Measurements from ENCODE around the gene KCTD16. TPM values are rescaled to one million over a fixed set of nuclear protein-coding genes. Genes with fewer than 3 reads are reported as not detected.

Gene KCTD16
- polyA plus RNA-seq, 1 donor (not counting 4 experiments of a cell fraction or from before 2014, with no cell fraction given) = 0.04 TPM

GRCh38 chr5:144313147-144313726 is 142.6 kb downstream of the KCTD16 start:
- H2AFZ ChIP-seq (ENCODE audit: control insufficient read depth, low read length) = no peak overlapping the region
- H4K20me1 ChIP-seq (ENCODE audit: control insufficient read depth, extremely low read depth, insufficient read depth, low read length) = no peaks in the 10 kb centered on the region
- dilution Hi-C loops (cut with MboI; ENCODE audit: extremely low pct_ligation_motif_present, low sequenced_read_pairs) = no loop called here
- no peak overlapping the region for H3K4me3 ChIP-seq (ENCODE audit: control insufficient read depth in 2 of 3, extremely low read depth in 1 of 3, insufficient read depth in 2 of 3, low read depth in 1 of 3, low read length in 3 of 3)
- no peaks in the 10 kb centered on the region for H3K9me3 ChIP-seq (ENCODE audit: control insufficient read depth, low read depth, low read length)
- no peaks in the 10 kb centered on the region for H3K4me1 ChIP-seq (ENCODE audit: control insufficient read depth, extremely low read depth, insufficient read depth, low read length)
- H3K36me3 ChIP-seq (ENCODE audit: control insufficient read depth in 2 of 2, extremely low read depth in 1 of 2, insufficient read depth in 2 of 2, low read length in 2 of 2) = no peaks in the 10 kb centered on the region
- H3K9me1 ChIP-seq (ENCODE audit: control insufficient read depth, extremely low read depth, insufficient read depth, low read length) = no peaks in the 10 kb centered on the region
- H3K9ac ChIP-seq (ENCODE audit: control insufficient read depth, extremely low read depth, insufficient read depth, low read length) = no peak overlapping the region
- H3K27ac ChIP-seq (ENCODE audit: control insufficient read depth, insufficient read depth, low read length) = no peak overlapping the region
- H3K27me3 ChIP-seq (ENCODE audit: control insufficient read depth, extremely low read depth, insufficient read depth, low read length) = no peaks in the 10 kb centered on the region
- TF ChIP-seq CTCF (optimal IDR thresholded peaks at IDR 0.05 in 1 of 3, IDR thresholded peaks at IDR 0.05 in 1 of 3, conservative IDR thresholded peaks at IDR 0.05 in 1 of 3; ENCODE audit: extremely low read depth in 1 of 3, insufficient read depth in 2 of 3, low read length in 3 of 3) (no peak), EZH2 (IDR thresholded peaks at IDR 0.05; ENCODE audit: low read length) (no peak)
- FAIRE-seq (no peak), DNase-seq (ENCODE audit: low read depth, low spot score) (no peak)
- no peak overlapping the region for H3K4me2 ChIP-seq (ENCODE audit: control insufficient read depth, extremely low read depth, insufficient read depth, low read depth, low read length)
- H3K79me2 ChIP-seq (ENCODE audit: control insufficient read depth, insufficient read depth, low read length) = no peaks in the 10 kb centered on the region

- DNase-seq (ENCODE audit: low read depth, low spot score) (no peak), FAIRE-seq (no peak)
- H3K27me3 ChIP-seq (ENCODE audit: control insufficient read depth, extremely low read depth, insufficient read depth, low read length) = no peaks in the 10 kb centered on the region
- no peak overlapping the region for H2AFZ ChIP-seq (ENCODE audit: control insufficient read depth, low read length)
- no peaks in the 10 kb centered on the region for H3K36me3 ChIP-seq (ENCODE audit: control insufficient read depth in 2 of 2, extremely low read depth in 1 of 2, insufficient read depth in 2 of 2, low read length in 2 of 2)
- no peaks in the 10 kb centered on the region for H3K9me1 ChIP-seq (ENCODE audit: control insufficient read depth, extremely low read depth, insufficient read depth, low read length)
- H4K20me1 ChIP-seq (ENCODE audit: control insufficient read depth, extremely low read depth, insufficient read depth, low read length) = no peaks in the 10 kb centered on the region
- H3K4me1 ChIP-seq (ENCODE audit: control insufficient read depth, extremely low read depth, insufficient read depth, low read length) = no peaks in the 10 kb centered on the region
- H3K9me3 ChIP-seq (ENCODE audit: control insufficient read depth, low read depth, low read length) = no peaks in the 10 kb centered on the region
- TF ChIP-seq EZH2 (IDR thresholded peaks at IDR 0.05; ENCODE audit: low read length) = no peak
- no peak for TF ChIP-seq CTCF (optimal IDR thresholded peaks at IDR 0.05 in 1 of 3, IDR thresholded peaks at IDR 0.05 in 1 of 3, conservative IDR thresholded peaks at IDR 0.05 in 1 of 3; ENCODE audit: extremely low read depth in 1 of 3, insufficient read depth in 2 of 3, low read length in 3 of 3)
- dilution Hi-C loops (cut with MboI; ENCODE audit: extremely low pct_ligation_motif_present, low sequenced_read_pairs) = no loop called here
- H3K4me2 ChIP-seq (ENCODE audit: control insufficient read depth, extremely low read depth, insufficient read depth, low read depth, low read length) = no peak overlapping the region
- no peaks in the 10 kb centered on the region for H3K79me2 ChIP-seq (ENCODE audit: control insufficient read depth, insufficient read depth, low read length)
- H3K9ac ChIP-seq (ENCODE audit: control insufficient read depth, extremely low read depth, insufficient read depth, low read length) = no peak overlapping the region
- H3K4me3 ChIP-seq (ENCODE audit: control insufficient read depth in 2 of 3, extremely low read depth in 1 of 3, insufficient read depth in 2 of 3, low read depth in 1 of 3, low read length in 3 of 3) = no peak overlapping the region
- H3K27ac ChIP-seq (ENCODE audit: control insufficient read depth, insufficient read depth, low read length) = no peak overlapping the region
Observed at GRCh38 chr5:144315026-144315425, 144.4 kb downstream of the KCTD16 start.
